Rectal smooth muscle tissue (tissue), 1 donor: ENCODE results near the gene SLC25A6.
A peak's percentile ranks its signal among the peaks of the same experiment; 100 is the strongest.
"Not testable (repeated sequence)": the region's sequence is repeated elsewhere in the genome, so short reads cannot be mapped to it uniquely, and the experiment has no call there.

Experiments used
- H3K27ac ChIP-seq: one replicate; pipeline ENCODE4 v1.7.0; 2013; ENCODE audit warnings: low read depth, low read length, inconsistent platforms
- H3K27me3 ChIP-seq: one replicate; pipeline ENCODE4 v1.7.0; 2013; ENCODE audit warnings: low read length; ENCODE audit not compliant: control insufficient read depth, insufficient read depth
- H3K36me3 ChIP-seq: one replicate; pipeline ENCODE4 v1.7.0; 2013; ENCODE audit warnings: low read length; ENCODE audit not compliant: control insufficient read depth, insufficient read depth
- H3K4me1 ChIP-seq: one replicate; pipeline ENCODE4 v1.7.0; 2013; ENCODE audit warnings: low read length; ENCODE audit not compliant: control insufficient read depth, insufficient read depth
- H3K4me3 ChIP-seq: one replicate; pipeline ENCODE4 v1.7.0; 2013; ENCODE audit warnings: low read length
- H3K9ac ChIP-seq: one replicate; pipeline ENCODE4 v1.7.0; 2013; ENCODE audit warnings: low read length

The SLC25A6 gene

GRCh38 chrX:1354036-1355019, 37.6 kb downstream of the SLC25A6 start:
- H3K36me3 ChIP-seq = no peaks in the 10 kb centered on the region
- H3K27me3 ChIP-seq = no peaks in the 10 kb centered on the region
- H3K9ac ChIP-seq = no peak overlapping the region
- no peak overlapping the region for H3K4me3 ChIP-seq
- no peaks in the 10 kb centered on the region for H3K4me1 ChIP-seq
- no peak overlapping the region for H3K27ac ChIP-seq

- Histone ChIP-seq H3K27me3 (no peaks in the 10 kb centered on the region), H3K9ac (no peak overlapping the region), H3K4me1 (no peaks in the 10 kb centered on the region), H3K4me3 (no peak overlapping the region), H3K36me3 (no peaks in the 10 kb centered on the region), H3K27ac (no peak overlapping the region)
These were observed 39.8 kb downstream of the SLC25A6 start for GRCh38 chrX:1351981-1352714.

GRCh38 chrX:1349606-1350005, 42.3 kb downstream of the SLC25A6 start:
- not testable (repeated sequence) for H3K4me3 ChIP-seq, H3K36me3 ChIP-seq, H3K27me3 ChIP-seq, H3K27ac ChIP-seq, H3K9ac ChIP-seq, H3K4me1 ChIP-seq

- Histone ChIP-seq H3K36me3 (peaks cover 4% of the 10 kb centered on the region), H3K27ac (no peak overlapping the region)
These were observed 50.2 kb downstream of the SLC25A6 start for GRCh38 chrX:1341545-1342184.

DNA sequence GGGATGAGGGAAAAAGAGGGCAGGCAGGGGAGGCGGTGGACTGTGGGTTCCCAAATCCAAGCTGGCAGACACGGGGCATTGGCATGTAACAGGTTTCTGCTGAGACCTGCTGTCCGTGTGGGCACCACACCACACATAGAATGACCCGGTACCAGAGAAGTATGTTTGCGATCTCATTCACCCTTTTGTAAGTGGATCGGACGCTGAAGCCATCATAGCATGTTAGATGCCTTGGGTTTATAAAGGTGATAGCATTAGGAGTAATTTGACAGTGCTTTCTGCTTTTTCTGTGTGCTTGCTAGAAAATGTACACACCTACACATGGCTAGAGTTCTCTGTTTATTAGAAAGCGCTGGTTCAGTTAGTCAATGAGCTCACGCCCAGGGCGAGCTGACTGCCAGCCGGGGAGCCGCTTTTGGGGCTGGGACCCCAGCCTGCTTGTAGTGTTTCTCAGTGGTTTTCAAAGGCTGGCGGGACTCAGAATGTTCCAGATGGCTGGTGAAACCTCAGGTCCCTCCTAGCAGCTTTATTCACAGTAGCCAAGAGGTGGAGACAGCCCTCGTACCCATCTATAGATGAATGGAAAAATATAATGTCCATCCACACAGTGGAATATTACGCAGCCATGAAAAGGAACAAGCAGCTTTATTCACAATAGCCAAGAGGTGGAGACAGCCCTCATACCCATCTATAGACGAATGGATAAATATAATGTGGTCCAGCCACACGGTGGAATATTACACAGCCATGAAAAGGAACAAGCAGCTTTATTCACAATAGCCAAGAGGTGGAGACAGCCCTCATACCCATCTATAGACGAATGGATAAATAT, 54.7 kb downstream of the SLC25A6 start:
- Histone ChIP-seq H3K36me3 (peaks cover 4% of the 10 kb centered on the region), H3K27ac (peak overlapping the region; percentile 50), H3K27me3 (no peaks in the 10 kb centered on the region), H3K4me1 (no peaks in the 10 kb centered on the region), H3K9ac (no peak overlapping the region), H3K4me3 (peak overlapping the region; percentile 78)

More at GRCh38 chrX:1341545-1342184, 50.2 kb downstream of the SLC25A6 start:
- H3K4me3 ChIP-seq = no peak overlapping the region
- no peak overlapping the region for H3K9ac ChIP-seq
- H3K27me3 ChIP-seq = no peaks in the 10 kb centered on the region
- no peaks in the 10 kb centered on the region for H3K4me1 ChIP-seq

DNA sequence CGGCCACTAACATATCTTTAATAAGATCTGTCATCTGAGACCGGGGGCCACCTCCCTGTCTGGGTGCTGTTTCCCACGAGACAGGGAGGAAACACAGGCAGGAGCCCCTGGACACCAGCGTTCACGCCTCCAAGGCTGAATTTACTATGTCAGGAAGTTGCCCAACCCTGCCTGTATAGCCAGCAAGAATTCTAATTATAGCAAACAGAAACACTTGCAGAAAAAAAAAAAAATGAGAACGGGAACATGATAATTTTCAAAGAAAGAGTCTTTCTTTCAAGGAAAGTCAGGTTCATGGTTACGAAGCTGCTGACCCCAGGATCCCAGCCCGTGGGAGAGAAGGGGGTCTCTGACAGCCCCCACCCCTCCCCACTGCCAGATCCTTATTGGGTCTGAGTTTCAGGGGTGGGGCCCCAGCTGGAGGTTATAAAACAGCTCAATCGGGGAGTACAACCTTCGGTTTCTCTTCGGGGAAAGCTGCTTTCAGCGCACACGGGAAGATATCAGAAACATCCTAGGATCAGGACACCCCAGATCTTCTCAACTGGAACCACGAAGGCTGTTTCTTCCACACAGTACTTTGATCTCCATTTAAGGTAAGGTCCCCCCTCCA, 55.5 kb downstream of the SLC25A6 start, which contains the start of gene IL3RA:
IL3RA (plus strand) TSS at position 455 of the 613 bp plus-strand sequence. CDS start 4,981 bp downstream, outside the sequence.
- H3K4me3 ChIP-seq = peak within 1 kb of the TSS; percentile 78
- H3K27ac ChIP-seq = peak within 1 kb of the TSS; percentile 50
- H3K9ac ChIP-seq = no peak within 1 kb of the TSS
- no peaks in the 10 kb centered on the region for H3K4me1 ChIP-seq
- peaks cover 2% of the 10 kb centered on the region for H3K36me3 ChIP-seq
- no peaks in the 10 kb centered on the region for H3K27me3 ChIP-seq
